AG04450 (cell line): ENCODE measurements around the gene PACSIN1. TPM values are rescaled to one million over a fixed set of nuclear protein-coding genes. Genes with fewer than 3 reads are reported as not detected.

Experiments used
- CTCF ChIA-PET: fragments of 300-600, 350-600 bp; formaldehyde crosslinking; extraction: SDS; loops from one replicate; lab custom pipeline; 2022; ENCODE audit warnings: antibody characterized with exemption, inconsistent platforms; lab: Charles Lee
- POLR2A ChIA-PET: fragments of 350-600 bp; formaldehyde crosslinking; extraction: SDS; loops from one replicate; lab custom pipeline; 2021; ENCODE audit warnings: antibody characterized with exemption, inconsistent platforms; lab: Yijun Ruan, JAX
- DNase-seq: peaks from one replicate; pipeline ENCODE4 v3.0.0-alpha.2; 2011; ENCODE audit warnings: low read depth, low spot score
- H3K27ac ChIP-seq: one replicate; pipeline ENCODE4 v1.5.1; 2012; ENCODE audit warnings: low read depth, low read length, control low read depth
- H3K27me3 ChIP-seq: one replicate; pipeline ENCODE4 v1.6.0; 2012; ENCODE audit warnings: low read length; ENCODE audit not compliant: control insufficient read depth, insufficient read depth
- H3K4me3 ChIP-seq: 2 replicates; pipeline ENCODE4 v1.5.1; 2011; ENCODE audit warnings: mild to moderate bottlenecking, low read depth, low read length, control low read depth
- H3K9me3 ChIP-seq: 2 replicates; pipeline ENCODE4 v1.5.1; 2012; ENCODE audit warnings: low read length; ENCODE audit not compliant: control insufficient read depth, insufficient read depth
- polyA plus RNA-seq: library from polyadenylated mRNA; depleted of rRNA; stranded (reverse); fragments of >200 nt; gene quantifications from 2 replicates; pipeline ENCODE4 v1.2.3, GENCODE V29; 2011
- TF ChIP-seq, protein P1 (sequence below): IDR thresholded peaks from 2 replicates; pipeline ENCODE4 v1.5.1; 2011; ENCODE audit warnings: low read depth, low read length, control low read depth, inconsistent platforms

Gene PACSIN1
- polyA plus RNA-seq, 1 experiment = not detected

DNA sequence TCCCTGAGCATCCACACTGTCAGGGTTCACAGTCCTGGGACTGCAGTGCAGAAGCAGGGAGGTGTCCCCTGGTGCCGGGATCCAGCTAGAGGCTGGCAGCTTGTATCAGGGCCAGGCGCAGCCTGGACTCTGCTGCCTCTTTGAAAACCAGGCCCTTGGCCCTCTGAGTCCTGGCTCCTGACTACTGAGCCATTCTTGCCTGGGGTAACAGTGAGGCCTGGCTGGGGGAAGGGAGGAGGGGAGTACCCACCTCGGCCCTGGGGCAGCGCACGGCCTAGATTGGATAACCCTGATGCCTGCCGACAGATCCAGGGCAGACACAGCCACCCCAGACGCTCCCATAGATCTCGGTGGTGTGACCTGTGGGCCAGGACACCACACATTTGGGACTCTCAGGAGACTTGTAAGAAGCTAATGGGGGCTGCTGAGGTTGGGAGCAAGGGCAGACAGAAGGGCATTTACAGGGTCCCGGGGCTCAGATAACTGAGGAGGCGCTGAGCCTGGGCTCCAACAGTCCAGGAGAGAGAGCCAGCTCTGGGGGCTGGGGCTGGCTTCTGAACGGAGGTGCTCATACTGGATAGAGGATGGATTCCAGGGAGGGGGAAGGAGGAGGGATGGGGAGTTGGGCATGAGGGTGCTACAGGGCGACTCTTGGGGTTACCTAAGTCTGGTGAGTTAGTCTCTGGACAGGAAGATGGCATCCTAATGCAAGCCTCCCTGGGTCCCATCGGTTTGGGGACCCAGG is 59.7 kb downstream of the PACSIN1 start:
- TF ChIP-seq, protein P1, sequence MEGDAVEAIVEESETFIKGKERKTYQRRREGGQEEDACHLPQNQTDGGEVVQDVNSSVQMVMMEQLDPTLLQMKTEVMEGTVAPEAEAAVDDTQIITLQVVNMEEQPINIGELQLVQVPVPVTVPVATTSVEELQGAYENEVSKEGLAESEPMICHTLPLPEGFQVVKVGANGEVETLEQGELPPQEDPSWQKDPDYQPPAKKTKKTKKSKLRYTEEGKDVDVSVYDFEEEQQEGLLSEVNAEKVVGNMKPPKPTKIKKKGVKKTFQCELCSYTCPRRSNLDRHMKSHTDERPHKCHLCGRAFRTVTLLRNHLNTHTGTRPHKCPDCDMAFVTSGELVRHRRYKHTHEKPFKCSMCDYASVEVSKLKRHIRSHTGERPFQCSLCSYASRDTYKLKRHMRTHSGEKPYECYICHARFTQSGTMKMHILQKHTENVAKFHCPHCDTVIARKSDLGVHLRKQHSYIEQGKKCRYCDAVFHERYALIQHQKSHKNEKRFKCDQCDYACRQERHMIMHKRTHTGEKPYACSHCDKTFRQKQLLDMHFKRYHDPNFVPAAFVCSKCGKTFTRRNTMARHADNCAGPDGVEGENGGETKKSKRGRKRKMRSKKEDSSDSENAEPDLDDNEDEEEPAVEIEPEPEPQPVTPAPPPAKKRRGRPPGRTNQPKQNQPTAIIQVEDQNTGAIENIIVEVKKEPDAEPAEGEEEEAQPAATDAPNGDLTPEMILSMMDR = no peak
- Histone ChIP-seq H3K4me3 (no peak overlapping the region), H3K27me3 (peaks cover 6% of the 10 kb centered on the region), H3K27ac (no peak overlapping the region), H3K9me3 (no peaks in the 10 kb centered on the region; the same call in 1 of the 2 replicates)
- DNase-seq = no peak
- POLR2A ChIA-PET = no interaction called here
- CTCF ChIA-PET = interaction anchor here (1.2 to 2.6 kb wide), 2 partner anchors 83 to 276 kb away, joined by 6 to 22 read pairs; no protein-coding TSS in a partner anchor

DNA sequence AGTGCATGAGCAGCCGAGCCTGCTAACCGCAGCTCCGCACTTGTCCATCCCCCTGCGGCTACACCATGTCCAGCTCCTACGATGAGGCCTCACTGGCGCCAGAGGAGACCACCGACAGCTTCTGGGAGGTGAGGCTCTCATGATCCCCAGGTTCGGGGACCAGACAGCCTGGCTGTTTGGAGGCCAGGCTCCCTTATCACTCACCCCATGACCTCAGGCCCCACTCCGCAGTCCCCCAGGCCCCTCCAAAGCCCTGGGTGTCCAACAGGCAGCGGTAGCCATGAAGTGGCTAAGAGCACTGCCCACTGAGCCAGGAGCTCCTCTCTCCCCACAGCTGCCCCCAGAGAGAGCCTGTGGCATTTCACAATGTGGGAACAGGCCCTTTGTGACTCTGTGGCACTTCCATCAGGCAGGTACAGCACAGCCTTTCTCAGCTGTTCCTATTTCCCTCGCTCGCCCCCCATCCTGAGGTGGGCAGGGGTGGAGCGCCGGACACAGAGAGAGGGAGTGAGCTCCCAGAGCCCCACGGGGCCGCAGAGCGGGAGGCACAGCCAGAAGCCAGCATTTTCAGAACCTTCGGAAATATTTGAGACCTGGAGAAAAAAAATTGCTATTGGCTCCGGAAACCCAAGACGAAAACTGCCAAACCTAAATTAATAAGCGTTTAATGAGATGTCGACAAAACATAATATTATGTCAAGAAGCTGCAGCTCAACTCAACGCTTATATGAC is 60.5 kb downstream of the PACSIN1 start:
- CTCF ChIA-PET = interaction anchor here (0.5 to 2.6 kb wide), 8 partner anchors 12 to 277 kb away, joined by 3 to 22 read pairs (median 3); no protein-coding TSS in a partner anchor
- DNase-seq = no peak
- no peaks in the 10 kb centered on the region; the same call in 1 of the 2 replicates for H3K9me3 ChIP-seq
- POLR2A ChIA-PET = no interaction called here
- no peak overlapping the region for H3K27ac ChIP-seq
- TF ChIP-seq, protein P1 = no peak
- H3K27me3 ChIP-seq = peaks cover 6% of the 10 kb centered on the region
- peak overlapping the region; percentile 46 for H3K4me3 ChIP-seq

DNA sequence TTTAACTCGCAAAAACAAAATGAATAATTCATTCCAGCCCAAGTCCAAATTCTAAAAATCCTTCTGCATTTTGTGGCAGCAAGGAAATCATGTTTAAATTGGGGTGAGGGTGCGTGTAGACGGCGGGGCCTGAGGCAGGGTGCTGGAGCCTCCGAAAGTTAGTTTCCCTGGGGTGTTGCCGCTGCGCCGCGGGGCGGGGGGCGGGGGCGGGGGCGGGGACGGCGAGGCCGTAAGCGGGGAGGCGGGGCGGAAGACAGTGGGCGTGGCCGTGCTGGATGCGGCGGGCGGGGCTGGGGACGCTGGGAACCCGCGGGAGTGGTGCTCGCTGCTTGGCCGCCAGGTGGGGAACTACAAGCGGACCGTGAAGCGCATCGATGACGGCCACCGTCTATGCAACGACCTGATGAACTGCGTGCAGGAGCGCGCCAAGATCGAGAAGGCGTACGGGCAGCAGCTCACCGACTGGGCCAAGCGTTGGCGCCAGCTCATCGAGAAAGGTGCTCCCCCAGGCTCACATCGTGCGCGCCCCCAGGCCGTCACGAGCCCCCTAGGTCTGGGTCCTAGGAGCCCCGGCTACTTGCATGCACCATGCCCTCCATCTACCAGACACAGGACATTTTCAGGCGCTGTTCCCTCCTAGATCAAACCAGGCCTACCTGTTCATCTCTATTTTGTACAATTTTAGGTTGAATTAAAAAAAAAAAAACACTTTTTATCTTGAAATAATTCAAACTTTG is 61.3 kb downstream of the PACSIN1 start:
- CTCF ChIA-PET = interaction anchor here (0.7 to 2.6 kb wide), 13 partner anchors 13 to 364 kb away, joined by 3 to 22 read pairs (median 3); no protein-coding TSS in a partner anchor
- TF ChIP-seq, protein P1 = peak; percentile 69

DNA sequence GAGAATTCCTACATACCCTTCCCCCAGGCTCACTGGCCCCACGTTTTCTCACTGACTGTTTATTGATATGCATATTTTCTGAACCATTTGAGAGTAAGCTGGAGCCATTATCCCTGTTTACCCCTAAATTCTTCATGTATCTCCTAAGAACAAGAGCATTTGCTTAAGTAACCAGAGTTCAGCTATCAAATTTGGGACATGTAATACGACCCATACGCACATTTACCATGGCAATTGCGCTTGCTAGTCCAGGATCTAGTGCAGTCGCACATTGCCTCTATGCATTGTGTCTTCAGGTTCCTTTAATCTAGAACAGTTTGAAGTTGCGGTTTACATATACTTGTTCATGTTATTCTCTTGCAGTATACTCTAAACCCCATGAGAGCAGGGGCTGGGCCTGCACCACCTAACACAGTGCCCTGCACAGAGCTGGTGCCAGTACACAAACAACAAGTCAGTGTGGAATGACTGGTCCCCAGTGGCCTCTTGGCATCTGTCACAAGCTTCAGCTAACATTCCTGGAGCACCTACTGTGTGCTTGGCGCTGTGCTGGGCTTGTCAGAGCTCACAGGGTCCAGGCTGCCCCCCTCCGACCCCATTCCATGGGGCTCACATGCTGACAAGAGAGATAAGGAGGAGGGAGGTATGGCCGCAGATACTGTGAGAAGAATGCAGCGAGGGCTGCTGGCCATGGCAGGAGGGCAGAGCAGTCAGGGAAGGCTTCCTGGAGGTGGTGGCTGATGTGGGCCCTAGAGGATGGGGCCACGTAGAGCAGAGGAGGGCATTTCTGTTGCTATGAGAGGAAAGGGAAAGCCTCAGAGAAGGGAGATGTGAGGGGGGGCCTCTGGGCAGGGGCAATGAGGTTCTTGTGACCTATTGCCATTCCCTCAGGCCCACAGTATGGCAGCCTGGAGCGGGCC is 62.1 kb downstream of the PACSIN1 start:
- TF ChIP-seq, protein P1 = no peak
- no peak for DNase-seq
- CTCF ChIA-PET = interaction anchor here (0.7 to 2.6 kb wide), 9 partner anchors 16 to 365 kb away, joined by 3 to 22 read pairs (median 3); no protein-coding TSS in a partner anchor
- Histone ChIP-seq H3K27ac (no peak overlapping the region), H3K4me3 (no peak overlapping the region), H3K27me3 (peaks cover 10% of the 10 kb centered on the region), H3K9me3 (no peaks in the 10 kb centered on the region; the same call in 1 of the 2 replicates)
- POLR2A ChIA-PET = interaction anchor here (0.7 kb wide), 1 partner anchor 353 kb away, joined by 3 read pairs; no protein-coding TSS in a partner anchor

More for the DNA sequence above, 61.3 kb downstream of the PACSIN1 start:
- POLR2A ChIA-PET = interaction anchor here (0.7 kb wide), 1 partner anchor 352 kb away, joined by 3 read pairs; no protein-coding TSS in a partner anchor
- Histone ChIP-seq H3K9me3 (no peaks in the 10 kb centered on the region; the same call in 1 of the 2 replicates), H3K27me3 (peaks cover 6% of the 10 kb centered on the region), H3K4me3 (peak overlapping the region; percentile 46), H3K27ac (no peak overlapping the region)
- peak; percentile 70 for DNase-seq
